A673 (cell line): Measurements from ENCODE around the gene STAC3.

ENCODE experiments used
- EZH2 ChIP-seq: fragments of 200-600 bp; sonication (generic); IDR thresholded peaks from 2 replicates; pipeline ENCODE4 v1.6.1; 2017; ENCODE audit warnings: borderline replicate concordance, low read depth, mild to moderate bottlenecking, mixed read lengths, antibody characterized with exemption, low read length; ENCODE audit not compliant: poor library complexity, severe bottlenecking
- TF ChIP-seq, protein P1 (sequence below): fragments of 300-800, 200-600 bp; sonication (generic); conservative IDR thresholded peaks from 2 replicates; pipeline ENCODE4 v1.5.1; 2017; ENCODE audit warnings: low read depth, mild to moderate bottlenecking, antibody characterized with exemption, low read length, moderate library complexity, mixed read lengths

DNA sequence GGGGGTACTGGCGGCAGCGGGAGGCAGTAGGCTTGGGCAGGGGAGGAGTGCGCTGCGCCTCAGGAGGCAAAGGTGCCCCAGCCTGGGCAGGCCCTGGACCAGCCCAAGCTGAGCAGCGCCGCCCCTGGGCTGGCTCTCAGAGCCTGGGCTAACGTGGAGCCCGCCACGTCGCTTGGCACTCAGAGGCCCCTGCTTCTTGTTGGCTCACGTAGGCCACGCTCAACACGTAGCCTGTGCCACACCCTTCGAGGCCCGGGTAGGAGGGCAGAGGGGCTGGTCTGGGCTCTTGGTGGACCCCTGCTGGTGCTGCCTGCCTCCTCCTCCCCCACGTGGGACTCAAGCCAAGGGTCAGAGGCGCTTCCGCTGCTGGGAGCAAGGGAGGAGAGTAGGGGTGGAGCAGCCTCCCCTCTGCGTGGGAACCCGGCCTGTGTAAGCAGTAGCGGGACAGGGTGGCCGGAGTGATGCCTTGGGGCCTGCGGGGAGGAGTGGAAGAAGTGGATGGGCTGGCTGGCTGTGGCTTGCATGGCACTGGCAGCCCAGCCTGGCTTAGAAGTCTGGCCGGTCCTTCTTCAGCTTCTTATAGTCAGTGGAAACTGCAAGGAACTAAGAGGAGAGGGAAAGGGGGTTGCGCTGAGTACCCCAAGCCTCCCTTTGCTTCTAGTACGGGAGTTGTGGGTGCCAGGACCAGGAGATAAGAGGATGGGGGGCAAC is 15.8 kb downstream of the STAC3 start:
- TF ChIP-seq, protein P1, sequence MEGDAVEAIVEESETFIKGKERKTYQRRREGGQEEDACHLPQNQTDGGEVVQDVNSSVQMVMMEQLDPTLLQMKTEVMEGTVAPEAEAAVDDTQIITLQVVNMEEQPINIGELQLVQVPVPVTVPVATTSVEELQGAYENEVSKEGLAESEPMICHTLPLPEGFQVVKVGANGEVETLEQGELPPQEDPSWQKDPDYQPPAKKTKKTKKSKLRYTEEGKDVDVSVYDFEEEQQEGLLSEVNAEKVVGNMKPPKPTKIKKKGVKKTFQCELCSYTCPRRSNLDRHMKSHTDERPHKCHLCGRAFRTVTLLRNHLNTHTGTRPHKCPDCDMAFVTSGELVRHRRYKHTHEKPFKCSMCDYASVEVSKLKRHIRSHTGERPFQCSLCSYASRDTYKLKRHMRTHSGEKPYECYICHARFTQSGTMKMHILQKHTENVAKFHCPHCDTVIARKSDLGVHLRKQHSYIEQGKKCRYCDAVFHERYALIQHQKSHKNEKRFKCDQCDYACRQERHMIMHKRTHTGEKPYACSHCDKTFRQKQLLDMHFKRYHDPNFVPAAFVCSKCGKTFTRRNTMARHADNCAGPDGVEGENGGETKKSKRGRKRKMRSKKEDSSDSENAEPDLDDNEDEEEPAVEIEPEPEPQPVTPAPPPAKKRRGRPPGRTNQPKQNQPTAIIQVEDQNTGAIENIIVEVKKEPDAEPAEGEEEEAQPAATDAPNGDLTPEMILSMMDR = no peak
- no peak for TF ChIP-seq EZH2
